A549 (cell line): Measurements from ENCODE around the gene EIF1AD. TPM values are rescaled to one million over a fixed set of nuclear protein-coding genes. Genes with fewer than 3 reads are reported as not detected.

Experiments
- ATAC-seq, 2 experiments: fragments of 200-7000 bp in 1 of 2; fragments of >200 bp in 1 of 2; cut with Nextera tagmentation in 1 of 2; cut with Tn5 transposase in 1 of 2; 3 replicates each; pipeline versions ENCODE4 v1.8.0 to v1.9.1; 2018 to 2020; ENCODE audit warnings: mild to moderate bottlenecking in 1 of 2, moderate library complexity in 1 of 2
- CTCF ChIA-PET: fragments of 300-600 bp; sonication (Branson Sonifier 250); formaldehyde crosslinking; extraction: SDS; loops from one replicate; lab custom pipeline; 2021; ENCODE audit warnings: antibody characterized with exemption, inconsistent platforms; lab: Yijun Ruan, JAX
- POLR2A ChIA-PET: fragments of 350-600 bp; formaldehyde crosslinking; extraction: SDS; loops from one replicate; lab custom pipeline; 2021; ENCODE audit warnings: antibody characterized with exemption, inconsistent platforms; lab: Yijun Ruan, JAX
- DNase-seq, 2 experiments: peaks; one replicate each; pipeline versions ENCODE4 v3.0.0 to v3.0.0-alpha.2; 2011 to 2016; ENCODE audit warnings: low read depth in 1 of 2, low spot score in 1 of 2
- FAIRE-seq: peaks from 2 replicates; lab custom pipeline; 2011; peaks lifted over from hg19 to GRCh38; lab: Jason Lieb, UNC
- H3K27ac ChIP-seq, 2 experiments: fragments of >200 bp; sonication (Bioruptor Twin); formaldehyde crosslinking; 3 replicates each; pipeline ENCODE4 v1.5.1; 2016 to 2017
- H3K4me1 ChIP-seq: fragments of >200 bp; sonication (Bioruptor Twin); formaldehyde crosslinking; 3 replicates; pipeline ENCODE4 v1.6.1; 2016
- H3K4me2 ChIP-seq: fragments of >200 bp; sonication (Bioruptor Twin); formaldehyde crosslinking; 3 replicates; pipeline ENCODE4 v1.6.1; 2016
- H3K4me3 ChIP-seq: fragments of >200 bp; sonication (Bioruptor Twin); formaldehyde crosslinking; 3 replicates; pipeline ENCODE4 v1.5.1; 2016
- H3K9me3 ChIP-seq: fragments of >200 bp; sonication (Bioruptor Twin); formaldehyde crosslinking; 3 replicates; pipeline ENCODE4 v1.6.1; 2016
- ATOH8 ChIP-seq: fragments of 250-450 bp; sonication (Bioruptor Pico); IDR thresholded peaks from 2 replicates; pipeline ENCODE4 v1.5.0; 2020; ENCODE audit warnings: low read depth, mild to moderate bottlenecking, moderate library complexity
- CHD2 ChIP-seq: fragments of 150-350 bp; IDR thresholded peaks from 2 replicates; pipeline ENCODE4 v1.6.1; 2014; ENCODE audit warnings: low read length; ENCODE audit not compliant: partially characterized antibody
- EHF ChIP-seq: fragments of 250-450 bp; sonication (Bioruptor Pico); IDR thresholded peaks from 2 replicates; pipeline ENCODE4 v1.5.0; 2020; ENCODE audit warnings: mild to moderate bottlenecking
- HMGXB4 ChIP-seq: fragments of 250-450 bp; sonication (Bioruptor Pico); IDR thresholded peaks from 2 replicates; pipeline ENCODE4 v1.5.0; 2021; ENCODE audit warnings: mild to moderate bottlenecking, moderate library complexity, borderline replicate concordance
- HOXB5 ChIP-seq: fragments of 250-450 bp; sonication (Bioruptor Pico); IDR thresholded peaks from 2 replicates; pipeline ENCODE4 v1.5.0; 2020; ENCODE audit warnings: mild to moderate bottlenecking, moderate library complexity
- JUNB ChIP-seq: fragments of >200 bp; sonication (Bioruptor Twin); formaldehyde crosslinking; IDR thresholded peaks from 2 replicates; pipeline ENCODE4 v1.6.1; 2016
- KDM1A ChIP-seq: fragments of 200-600 bp; sonication (generic); IDR thresholded peaks from 2 replicates; pipeline ENCODE4 v1.6.1; 2016; ENCODE audit warnings: low read depth, mild to moderate bottlenecking
- MAFK ChIP-seq: fragments of 450-650 bp; IDR thresholded peaks from 2 replicates; pipeline ENCODE4 v1.6.1; 2014; ENCODE audit not compliant: partially characterized antibody
- MYC ChIP-seq: IDR thresholded peaks from 2 replicates; pipeline ENCODE4 v1.6.1; 2012; ENCODE audit warnings: mild to moderate bottlenecking, inconsistent platforms, low read length, improper control_type of control experiment, borderline replicate concordance
- RFX5 ChIP-seq: fragments of 450-650 bp; IDR thresholded peaks from 2 replicates; pipeline ENCODE4 v1.7.1; 2014; ENCODE audit warnings: antibody characterized with exemption, mild to moderate bottlenecking, moderate library complexity
- SMC3 ChIP-seq: fragments of >200 bp; sonication (Bioruptor Twin); formaldehyde crosslinking; IDR thresholded peaks from 3 replicates; pipeline ENCODE4 v1.6.1; 2018; ENCODE audit warnings: inconsistent platforms
- TP53 ChIP-seq: fragments of 250-450 bp; sonication (Bioruptor Pico); IDR thresholded peaks from 2 replicates; pipeline ENCODE4 v1.5.0; 2021; ENCODE audit warnings: mild to moderate bottlenecking, moderate library complexity
- ZC3H11A ChIP-seq: fragments of 450-650 bp; IDR thresholded peaks from 2 replicates; pipeline ENCODE4 v1.6.1; 2014; ENCODE audit warnings: antibody characterized with exemption, mild to moderate bottlenecking
- ZFP36 ChIP-seq: fragments of 450-650 bp; IDR thresholded peaks from 2 replicates; pipeline ENCODE4 v1.6.1; 2014; ENCODE audit warnings: borderline replicate concordance; ENCODE audit not compliant: partially characterized antibody
- WGBS: methylation state at CpG from one replicate; pipeline ENCODE4 v1.1.6; 2017; ENCODE audit errors: missing lambda C conversion rate; 5-methylcytosine and 5-hydroxymethylcytosine counted together
- polyA plus RNA-seq, 4 experiments: library from polyadenylated mRNA; depleted of rRNA in 3 of 4; stranded (reverse); fragments of >200 nt; fragmentation: RNase III in 1 of 4; extraction: RNeasy Plus Mini Kit Qiagen cat#74134 plus additional on column Dnase treatment in 1 of 4; gene quantifications; 2 replicates in 3 of 4; 3 replicates in 1 of 4; pipeline ENCODE4 v1.2.3, GENCODE V29; 2011 to 2017
- TF ChIP-seq, protein P1 (sequence below): IDR thresholded peaks from 2 replicates; pipeline ENCODE4 v1.6.1; 2012

The EIF1AD gene
- polyA plus RNA-seq, 2 of the 4 experiments (the other 2 are of a cell fraction), result 38.6 to 41.0 TPM

DNA sequence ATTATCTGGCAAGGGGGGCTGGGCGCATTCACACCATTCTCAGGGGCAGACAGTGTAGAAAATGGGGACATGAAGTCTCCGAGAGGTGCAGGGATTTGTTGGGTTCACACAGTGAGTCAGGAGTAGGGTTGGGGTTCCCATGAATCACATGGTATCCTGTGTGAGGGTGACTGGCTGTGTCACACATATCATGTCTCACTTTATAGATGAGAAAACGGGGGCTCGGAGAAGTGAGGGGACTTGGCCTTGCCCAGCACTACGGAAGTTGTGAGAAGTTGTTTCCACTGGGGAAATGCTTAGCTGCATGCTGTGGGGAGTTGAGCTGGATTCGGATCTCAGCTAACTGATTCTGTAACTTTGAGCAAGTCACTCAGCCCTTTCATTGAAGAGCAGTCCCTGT lies 42.8 kb upstream of the EIF1AD start (continued):
- no peak for TF ChIP-seq EHF (CRISPR knock-in tag)

- no peak for ATAC-seq
- ChIA-PET POLR2A (no interaction called here), CTCF (interaction anchor here (0.7 to 15.8 kb wide), 12 partner anchors 8 to 380 kb away, joined by 3 to 188 read pairs (median 4); partner anchors contain the start of genes CATSPER1 and SF3B2)
- FAIRE-seq, result no peak
- WGBS, result 94% methylated on average over 86 of the region's 88 CpGs
- no peak for DNase-seq
- H3K4me3 ChIP-seq, result no peak overlapping the region
- TF ChIP-seq HOXB5, result no peak
- no peak for TF ChIP-seq HMGXB4
- TF ChIP-seq, protein P1, sequence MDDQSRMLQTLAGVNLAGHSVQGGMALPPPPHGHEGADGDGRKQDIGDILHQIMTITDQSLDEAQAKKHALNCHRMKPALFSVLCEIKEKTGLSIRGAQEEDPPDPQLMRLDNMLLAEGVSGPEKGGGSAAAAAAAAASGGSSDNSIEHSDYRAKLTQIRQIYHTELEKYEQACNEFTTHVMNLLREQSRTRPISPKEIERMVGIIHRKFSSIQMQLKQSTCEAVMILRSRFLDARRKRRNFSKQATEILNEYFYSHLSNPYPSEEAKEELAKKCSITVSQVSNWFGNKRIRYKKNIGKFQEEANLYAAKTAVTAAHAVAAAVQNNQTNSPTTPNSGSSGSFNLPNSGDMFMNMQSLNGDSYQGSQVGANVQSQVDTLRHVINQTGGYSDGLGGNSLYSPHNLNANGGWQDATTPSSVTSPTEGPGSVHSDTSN, result no peak
- no peak for TF ChIP-seq CHD2
- no peak for TF ChIP-seq SMC3
- no peak for TF ChIP-seq KDM1A
- no peak for TF ChIP-seq MAFK
- no peak for TF ChIP-seq ZC3H11A
- TF ChIP-seq ZFP36, result no peak
- TF ChIP-seq MYC, result no peak
- no peak for TF ChIP-seq RFX5
- peaks cover 9% of the 10 kb centered on the region; the same call in 1 of the 3 replicates for H3K4me1 ChIP-seq
- H3K27ac ChIP-seq, result no peak overlapping the region
- no peaks in the 10 kb centered on the region for H3K9me3 ChIP-seq
- no peak overlapping the region for H3K4me2 ChIP-seq
Observed at GRCh38 chr11:66042996-66043906, 41.3 kb upstream of the EIF1AD start.

GRCh38 chr11:66042227-66042995 lies 40.5 kb upstream of the EIF1AD start:
- H3K9me3 ChIP-seq, result peaks cover under 1% of the 10 kb centered on the region; the same call in 2 of the 3 replicates
- H3K4me3 ChIP-seq, result no peak overlapping the region
- peaks cover 9% of the 10 kb centered on the region; the same call in 1 of the 3 replicates for H3K4me1 ChIP-seq
- ChIA-PET POLR2A (no interaction called here), CTCF (interaction anchor here (0.5 to 15.8 kb wide), 7 partner anchors 9 to 242 kb away, joined by 3 to 188 read pairs (median 4); partner anchors contain the start of genes CATSPER1 and SF3B2)
- TF ChIP-seq JUNB (no peak), TP53 (CRISPR knock-in tag) (no peak), ATOH8 (CRISPR knock-in tag) (no peak)
- H3K27ac ChIP-seq, result no peak overlapping the region
- H3K4me2 ChIP-seq, result no peak overlapping the region
- DNase-seq (no peak), FAIRE-seq (no peak), ATAC-seq (no peak)
- 94% methylated on average over 56 of the region's 81 CpGs for WGBS
